HL-60 (cell line): ENCODE results near the gene ANKRD44.

Source experiments
- POLR2AphosphoS5 ChIP-seq: IDR thresholded peaks from 2 replicates; pipeline ENCODE4 v1.6.1; 2012; ENCODE audit warnings: low read depth
- TF ChIP-seq, protein P1 (sequence below): IDR thresholded peaks from one replicate; pipeline ENCODE4 v1.5.1; 2011; ENCODE audit warnings: low read length, control low read depth, inconsistent platforms; ENCODE audit not compliant: insufficient read depth

DNA sequence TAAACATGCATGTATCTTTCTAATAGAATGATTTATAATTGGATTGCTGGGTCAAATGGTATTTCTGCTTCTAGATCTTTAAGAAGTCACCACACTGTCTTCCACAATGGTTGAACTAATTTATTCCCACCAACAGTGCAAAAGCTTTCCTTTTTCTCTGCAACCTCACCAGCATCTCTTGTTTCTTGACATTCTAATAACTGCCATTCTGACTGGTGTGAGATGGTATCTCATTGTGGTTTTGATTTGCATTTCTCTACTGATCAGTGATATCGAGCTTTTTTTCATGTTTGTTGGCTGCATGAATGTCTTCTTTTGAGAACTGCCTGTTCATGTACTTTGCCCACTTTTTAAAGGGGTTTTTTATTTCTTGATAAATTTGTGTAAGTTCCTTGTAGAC, 182.5 kb downstream of the ANKRD44 start:
- TF ChIP-seq POLR2AphosphoS5: no peak
- TF ChIP-seq, protein P1, sequence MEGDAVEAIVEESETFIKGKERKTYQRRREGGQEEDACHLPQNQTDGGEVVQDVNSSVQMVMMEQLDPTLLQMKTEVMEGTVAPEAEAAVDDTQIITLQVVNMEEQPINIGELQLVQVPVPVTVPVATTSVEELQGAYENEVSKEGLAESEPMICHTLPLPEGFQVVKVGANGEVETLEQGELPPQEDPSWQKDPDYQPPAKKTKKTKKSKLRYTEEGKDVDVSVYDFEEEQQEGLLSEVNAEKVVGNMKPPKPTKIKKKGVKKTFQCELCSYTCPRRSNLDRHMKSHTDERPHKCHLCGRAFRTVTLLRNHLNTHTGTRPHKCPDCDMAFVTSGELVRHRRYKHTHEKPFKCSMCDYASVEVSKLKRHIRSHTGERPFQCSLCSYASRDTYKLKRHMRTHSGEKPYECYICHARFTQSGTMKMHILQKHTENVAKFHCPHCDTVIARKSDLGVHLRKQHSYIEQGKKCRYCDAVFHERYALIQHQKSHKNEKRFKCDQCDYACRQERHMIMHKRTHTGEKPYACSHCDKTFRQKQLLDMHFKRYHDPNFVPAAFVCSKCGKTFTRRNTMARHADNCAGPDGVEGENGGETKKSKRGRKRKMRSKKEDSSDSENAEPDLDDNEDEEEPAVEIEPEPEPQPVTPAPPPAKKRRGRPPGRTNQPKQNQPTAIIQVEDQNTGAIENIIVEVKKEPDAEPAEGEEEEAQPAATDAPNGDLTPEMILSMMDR: no peak
